Colonic mucosa (tissue), 4 donors: ENCODE results near the gene RAB5IF. TPM values are rescaled to one million over a fixed set of nuclear protein-coding genes. Genes with fewer than 3 reads are reported as not detected.

Experiments used
- DNase-seq: peaks from one replicate; pipeline ENCODE4 v3.0.0-alpha.2; 2020
- H3K27ac ChIP-seq: fragments of 200-600 bp; one replicate; pipeline ENCODE4 v1.8.0; 2021
- H3K27me3 ChIP-seq: fragments of 200-600 bp; one replicate; pipeline ENCODE4 v1.8.0; 2021
- H3K36me3 ChIP-seq: fragments of 200-600 bp; one replicate; pipeline ENCODE4 v1.8.0; 2021
- H3K4me1 ChIP-seq: fragments of 200-600 bp; one replicate; pipeline ENCODE4 v1.8.0; 2021; ENCODE audit warnings: mild to moderate bottlenecking
- H3K4me3 ChIP-seq: fragments of 200-600 bp; one replicate; pipeline ENCODE4 v1.8.0; 2021
- H3K9ac ChIP-seq, 2 donors: one replicate each; pipeline ENCODE4 v1.7.0; 2013; ENCODE audit warnings: control low read depth in 2 of 2, low read depth in 2 of 2, low read length in 2 of 2
- H3K9me3 ChIP-seq: fragments of 200-600 bp; one replicate; pipeline ENCODE4 v1.8.0; 2021
- intact Hi-C: fragments of 100-400 bp; cut with DNase I; formaldehyde crosslinking; loops from one replicate; pipeline ENCODE4 v1.14.1; 2022
- total RNA-seq, 2 donors: library from RNA; stranded (reverse); fragmentation: NEBNext Ultra II Directional in 1 of 2; extraction: Animal tissue kit (Norgen Biotek cat#: 25700) in 1 of 2; gene quantifications; one replicate each; pipeline ENCODE4 v1.2.1, GENCODE V29; 2021
- TF ChIP-seq, protein P1 (sequence below): fragments of 200-600 bp; IDR thresholded peaks from one replicate; pipeline ENCODE4 v1.8.0; 2022; ENCODE audit warnings: antibody characterized with exemption, mild to moderate bottlenecking
- donor health status: healthy.
- donor health status: DM: no; HTN: no; CAD: no.
- donor health status: DM: no; HTN: no; CAD: no.

Gene RAB5IF
- total RNA-seq, 2 donors from 2014 or later, result 143 to 207 TPM

DNA sequence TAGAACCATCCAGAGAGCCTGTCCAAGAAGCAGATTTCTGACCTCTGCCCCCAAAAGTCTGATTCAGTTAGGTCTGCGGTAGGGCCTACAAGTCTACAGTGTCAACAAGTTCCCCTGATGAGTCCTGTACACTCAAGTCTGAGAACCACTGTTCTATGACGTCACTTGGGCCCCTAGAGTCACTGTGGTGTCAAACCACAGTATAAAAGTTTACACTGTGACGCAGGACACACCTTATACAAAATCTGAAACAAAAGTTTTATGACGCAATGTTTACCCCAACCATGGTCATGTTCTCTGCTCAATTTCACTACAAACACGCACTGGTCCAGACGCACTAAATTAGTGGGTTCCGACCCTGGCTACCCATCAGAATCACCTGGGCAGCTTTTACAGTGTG is 22.5 kb downstream of the RAB5IF start:
- H3K4me3 ChIP-seq, result no peak overlapping the region
- H3K36me3 ChIP-seq, result no peaks in the 10 kb centered on the region
- no peak for DNase-seq
- no peak overlapping the region for H3K27ac ChIP-seq
- no peaks in the 10 kb centered on the region for H3K27me3 ChIP-seq
- H3K9me3 ChIP-seq, result no peaks in the 10 kb centered on the region
- no peaks in the 10 kb centered on the region for H3K4me1 ChIP-seq
- intact Hi-C loops, result no loop called here
- TF ChIP-seq, protein P1, sequence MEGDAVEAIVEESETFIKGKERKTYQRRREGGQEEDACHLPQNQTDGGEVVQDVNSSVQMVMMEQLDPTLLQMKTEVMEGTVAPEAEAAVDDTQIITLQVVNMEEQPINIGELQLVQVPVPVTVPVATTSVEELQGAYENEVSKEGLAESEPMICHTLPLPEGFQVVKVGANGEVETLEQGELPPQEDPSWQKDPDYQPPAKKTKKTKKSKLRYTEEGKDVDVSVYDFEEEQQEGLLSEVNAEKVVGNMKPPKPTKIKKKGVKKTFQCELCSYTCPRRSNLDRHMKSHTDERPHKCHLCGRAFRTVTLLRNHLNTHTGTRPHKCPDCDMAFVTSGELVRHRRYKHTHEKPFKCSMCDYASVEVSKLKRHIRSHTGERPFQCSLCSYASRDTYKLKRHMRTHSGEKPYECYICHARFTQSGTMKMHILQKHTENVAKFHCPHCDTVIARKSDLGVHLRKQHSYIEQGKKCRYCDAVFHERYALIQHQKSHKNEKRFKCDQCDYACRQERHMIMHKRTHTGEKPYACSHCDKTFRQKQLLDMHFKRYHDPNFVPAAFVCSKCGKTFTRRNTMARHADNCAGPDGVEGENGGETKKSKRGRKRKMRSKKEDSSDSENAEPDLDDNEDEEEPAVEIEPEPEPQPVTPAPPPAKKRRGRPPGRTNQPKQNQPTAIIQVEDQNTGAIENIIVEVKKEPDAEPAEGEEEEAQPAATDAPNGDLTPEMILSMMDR, result no peak
- no peak overlapping the region for H3K9ac ChIP-seq

DNA sequence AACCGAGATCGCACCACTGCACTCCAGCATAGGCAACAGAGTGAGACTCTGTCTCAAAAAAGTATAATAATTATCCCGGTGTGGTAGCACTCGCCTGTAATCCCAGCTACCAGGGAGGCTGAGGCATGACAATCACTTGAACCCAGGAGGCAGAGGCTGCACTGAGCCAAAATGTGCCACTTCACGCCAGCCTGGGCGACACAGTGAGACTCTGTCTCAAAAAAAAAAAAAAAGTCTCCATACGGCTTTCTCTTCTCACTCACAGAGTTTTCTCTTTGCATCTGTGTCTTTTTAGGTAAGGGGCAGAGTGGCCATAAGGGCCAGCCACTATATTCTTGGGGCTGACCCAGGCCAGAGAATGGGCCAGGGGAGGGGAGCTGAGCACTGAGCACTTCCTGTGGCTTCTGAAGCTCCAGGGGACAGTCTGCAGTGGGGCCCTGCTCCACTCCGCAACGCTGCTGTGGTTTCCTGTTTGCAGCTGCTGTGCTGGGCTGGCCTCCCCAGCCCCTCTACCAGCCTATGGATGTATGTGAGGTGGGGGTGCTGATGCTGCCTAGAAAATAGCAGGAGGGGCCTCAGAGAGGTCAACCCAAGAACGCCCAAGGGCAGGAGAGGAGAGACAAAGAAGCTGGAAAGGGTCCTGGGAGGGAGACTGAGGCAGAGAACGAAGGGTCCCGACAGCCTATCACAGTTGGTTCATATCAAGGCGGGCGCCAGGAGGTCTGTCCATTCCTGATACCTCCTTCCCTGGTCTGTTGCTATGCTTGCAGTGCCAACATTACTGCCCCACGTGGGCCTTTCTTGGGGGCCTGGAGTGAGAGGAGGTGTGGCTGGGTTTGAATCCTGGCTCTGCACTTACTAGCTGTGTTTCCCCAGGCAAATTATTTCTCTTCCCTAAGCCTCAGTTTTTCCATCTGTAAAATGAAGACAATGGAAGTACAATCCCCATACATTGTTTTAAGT is 24.4 kb downstream of the RAB5IF start:
- intact Hi-C loops, result no loop called here
- no peak for DNase-seq
- H3K27ac ChIP-seq, result no peak overlapping the region
- no peaks in the 10 kb centered on the region for H3K4me1 ChIP-seq
- H3K36me3 ChIP-seq, result no peaks in the 10 kb centered on the region
- H3K27me3 ChIP-seq, result no peaks in the 10 kb centered on the region
- no peak overlapping the region for H3K9ac ChIP-seq
- no peaks in the 10 kb centered on the region for H3K9me3 ChIP-seq
- no peak overlapping the region for H3K4me3 ChIP-seq
- TF ChIP-seq, protein P1, result no peak

DNA sequence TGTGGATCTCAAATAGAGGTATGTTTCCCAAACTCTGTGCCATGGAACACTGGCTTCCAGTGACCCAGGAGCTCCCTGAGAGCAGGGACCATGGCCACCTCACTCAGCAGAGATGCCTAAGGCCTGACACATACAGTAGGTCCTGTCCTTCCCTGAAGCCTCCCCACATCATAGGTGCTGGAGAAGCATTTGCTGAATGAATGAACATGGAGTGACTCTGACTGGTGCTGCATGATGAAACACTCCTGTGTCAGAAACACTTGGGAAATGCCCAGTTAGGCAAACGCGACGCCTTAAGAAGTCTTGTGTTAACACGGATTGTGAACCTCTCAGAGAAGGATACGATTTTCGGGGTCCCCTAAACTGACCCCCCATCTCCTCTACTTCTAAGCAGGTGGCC is 26.1 kb downstream of the RAB5IF start:
- no peak overlapping the region for H3K4me3 ChIP-seq
- no peaks in the 10 kb centered on the region for H3K9me3 ChIP-seq
- no peak overlapping the region for H3K9ac ChIP-seq
- DNase-seq, result no peak
- TF ChIP-seq, protein P1, result no peak
- no peaks in the 10 kb centered on the region for H3K4me1 ChIP-seq
- H3K27me3 ChIP-seq, result no peaks in the 10 kb centered on the region
- H3K27ac ChIP-seq, result no peak overlapping the region
- H3K36me3 ChIP-seq, result no peaks in the 10 kb centered on the region
- intact Hi-C loops, result no loop called here

- no peaks in the 10 kb centered on the region for H3K9me3 ChIP-seq
- H3K4me1 ChIP-seq, result no peaks in the 10 kb centered on the region
- no peak overlapping the region for H3K9ac ChIP-seq
- intact Hi-C loops, result no loop called here
- no peak overlapping the region for H3K4me3 ChIP-seq
- DNase-seq, result no peak
- H3K27me3 ChIP-seq, result no peaks in the 10 kb centered on the region
- no peak overlapping the region for H3K27ac ChIP-seq
- no peaks in the 10 kb centered on the region for H3K36me3 ChIP-seq
- TF ChIP-seq, protein P1, result no peak
Measured at GRCh38 chr20:36632147-36632486, 26.5 kb downstream of the RAB5IF start.

DNA sequence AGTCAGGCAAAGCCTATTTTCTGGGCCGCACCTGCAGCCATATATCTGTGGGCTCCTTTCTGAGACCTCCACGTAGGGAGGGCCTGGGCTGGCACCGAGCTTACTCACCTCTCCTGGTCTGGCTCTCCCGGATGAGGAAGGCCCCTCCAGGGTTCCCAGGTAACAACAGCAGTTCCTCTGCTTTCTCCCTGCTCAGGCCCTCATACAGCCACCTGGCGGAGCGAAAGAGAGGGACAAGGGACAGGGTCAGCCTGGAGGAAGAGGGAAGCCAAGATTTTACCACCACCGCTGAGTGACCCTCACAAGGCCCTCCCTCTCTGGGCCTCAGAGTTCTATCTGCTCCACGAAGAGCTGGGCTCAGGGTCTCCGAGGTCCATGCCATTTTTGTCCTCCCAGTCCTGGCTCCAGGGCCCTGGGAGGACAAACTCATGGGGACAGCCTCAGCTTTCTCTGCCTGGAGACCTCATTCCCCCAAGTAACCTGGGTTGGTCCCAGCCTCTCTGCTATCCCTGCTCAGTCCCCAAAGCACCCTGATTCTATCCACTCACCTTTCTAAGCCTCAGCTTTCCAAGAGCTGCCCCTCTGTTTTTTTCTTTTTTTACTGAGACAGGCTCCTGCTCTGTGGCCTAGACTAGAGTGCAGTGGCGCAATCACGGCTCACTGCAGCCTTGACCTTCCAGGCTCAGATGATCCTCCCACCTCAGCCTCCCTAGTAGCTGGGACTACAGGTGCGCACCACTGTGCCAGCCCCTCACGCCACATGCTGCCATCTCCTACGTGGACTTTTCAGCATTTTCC is 27.1 kb downstream of the RAB5IF start:
- H3K9ac ChIP-seq, result no peak overlapping the region
- no peak overlapping the region for H3K4me3 ChIP-seq
- no peak overlapping the region for H3K27ac ChIP-seq
- TF ChIP-seq, protein P1, result no peak
- H3K4me1 ChIP-seq, result no peaks in the 10 kb centered on the region
- intact Hi-C loops, result no loop called here
- no peaks in the 10 kb centered on the region for H3K9me3 ChIP-seq
- H3K36me3 ChIP-seq, result no peaks in the 10 kb centered on the region
- H3K27me3 ChIP-seq, result no peaks in the 10 kb centered on the region
- no peak for DNase-seq
